HL-60/S4 treated with retinoic acid at 250 ng/mL for 4 days and 3 days (cell line): ENCODE measurements around the gene PEX14.

ENCODE experiments used
- in situ Hi-C: fragments of 300-500 bp; cut with MboI; formaldehyde crosslinking; loops from 2 replicates; pipeline ENCODE4 v1.7.0; 2022; ENCODE audit warnings: low sequenced_read_pairs

Gene PEX14

GRCh38 chr1:10494418-10494753, 19.6 kb downstream of the PEX14 start:
- in situ Hi-C loops = no loop called here

- in situ Hi-C loops = no loop called here
Observed at GRCh38 chr1:10494754-10495474, 20.2 kb downstream of the PEX14 start.

- in situ Hi-C loops = no loop called here
Observed at GRCh38 chr1:10495475-10495817, 20.7 kb downstream of the PEX14 start.

GRCh38 chr1:10495952-10496351, 21.2 kb downstream of the PEX14 start:
- in situ Hi-C loops = no loop called here

- in situ Hi-C loops = no loop called here
Observed at GRCh38 chr1:10497109-10497508, 22.4 kb downstream of the PEX14 start.

- in situ Hi-C loops = no loop called here
Observed at GRCh38 chr1:10498231-10498630, 23.5 kb downstream of the PEX14 start.

GRCh38 chr1:10502206-10502605, 27.5 kb downstream of the PEX14 start:
- in situ Hi-C loops = loop anchor here (25.0 kb wide), 2 partner anchors 360 to 435 kb away; no protein-coding TSS in a partner anchor

- in situ Hi-C loops = loop anchor here (25.0 kb wide), 2 partner anchors 358 to 433 kb away; no protein-coding TSS in a partner anchor
Observed at GRCh38 chr1:10504249-10504648, 29.5 kb downstream of the PEX14 start.

- in situ Hi-C loops = loop anchor here (25.0 kb wide), 2 partner anchors 356 to 431 kb away; no protein-coding TSS in a partner anchor
Observed at GRCh38 chr1:10506046-10506676, 31.4 kb downstream of the PEX14 start.

- in situ Hi-C loops = loop anchor here (25.0 kb wide), 2 partner anchors 356 to 431 kb away; no protein-coding TSS in a partner anchor
Observed at GRCh38 chr1:10506677-10507047, 31.9 kb downstream of the PEX14 start.

GRCh38 chr1:10507111-10507879, 32.5 kb downstream of the PEX14 start:
- in situ Hi-C loops = loop anchor here (25.0 kb wide), 2 partner anchors 355 to 430 kb away; no protein-coding TSS in a partner anchor

GRCh38 chr1:10508511-10508951, 33.8 kb downstream of the PEX14 start:
- in situ Hi-C loops = loop anchor here (25.0 kb wide), 2 partner anchors 354 to 429 kb away; no protein-coding TSS in a partner anchor

- in situ Hi-C loops = loop anchor here (25.0 kb wide), 2 partner anchors 352 to 427 kb away; no protein-coding TSS in a partner anchor
Observed at GRCh38 chr1:10509809-10510509, 35.2 kb downstream of the PEX14 start.

GRCh38 chr1:10510520-10511493, 36.1 kb downstream of the PEX14 start:
- in situ Hi-C loops = loop anchor here (25.0 kb wide), 2 partner anchors 351 to 426 kb away; no protein-coding TSS in a partner anchor

GRCh38 chr1:10511494-10511885, 36.7 kb downstream of the PEX14 start:
- in situ Hi-C loops = loop anchor here (25.0 kb wide), 2 partner anchors 351 to 426 kb away; no protein-coding TSS in a partner anchor

- in situ Hi-C loops = loop anchor here (25.0 kb wide), 2 partner anchors 349 to 424 kb away; no protein-coding TSS in a partner anchor
Observed at GRCh38 chr1:10513199-10513598, 38.4 kb downstream of the PEX14 start.

- in situ Hi-C loops = loop anchor here (25.0 kb wide), 2 partner anchors 348 to 423 kb away; no protein-coding TSS in a partner anchor
Observed at GRCh38 chr1:10514490-10515235, 39.9 kb downstream of the PEX14 start.

GRCh38 chr1:10515301-10515975, 40.7 kb downstream of the PEX14 start:
- in situ Hi-C loops = loop anchor here (25.0 kb wide), 2 partner anchors 347 to 422 kb away; no protein-coding TSS in a partner anchor
